Fibroblast of skin of right biceps (primary cell): ENCODE data around the gene RBFOX2.
"Not testable (repeated sequence)": the region's sequence is repeated elsewhere in the genome, so short reads cannot be mapped to it uniquely, and the experiment has no call there.

Source experiments
- DNase-seq: peaks from one replicate; pipeline ENCODE4 v3.0.0-alpha.2; 2013

Gene RBFOX2

DNA sequence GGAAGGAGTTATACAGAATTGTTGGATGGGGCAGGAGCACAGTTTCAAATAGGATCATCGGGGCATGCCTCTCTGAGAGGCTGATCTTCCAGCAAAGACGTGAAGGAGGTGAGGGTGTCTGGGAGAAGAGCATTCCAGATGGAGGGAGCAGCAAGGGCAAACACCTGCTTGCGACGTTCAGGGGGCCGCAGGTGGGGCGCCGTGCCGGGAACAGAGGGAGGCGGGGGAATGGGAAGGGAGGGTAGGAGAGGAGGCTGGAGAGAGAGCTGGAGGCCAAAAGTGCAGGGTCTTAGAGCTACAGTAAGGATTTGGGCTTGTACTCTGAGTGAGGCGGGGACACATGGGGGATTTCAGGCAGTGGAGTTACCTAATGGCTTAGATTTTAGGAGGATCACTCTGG is 297.3 kb downstream of the RBFOX2 start:
- DNase-seq = no peak

DNA sequence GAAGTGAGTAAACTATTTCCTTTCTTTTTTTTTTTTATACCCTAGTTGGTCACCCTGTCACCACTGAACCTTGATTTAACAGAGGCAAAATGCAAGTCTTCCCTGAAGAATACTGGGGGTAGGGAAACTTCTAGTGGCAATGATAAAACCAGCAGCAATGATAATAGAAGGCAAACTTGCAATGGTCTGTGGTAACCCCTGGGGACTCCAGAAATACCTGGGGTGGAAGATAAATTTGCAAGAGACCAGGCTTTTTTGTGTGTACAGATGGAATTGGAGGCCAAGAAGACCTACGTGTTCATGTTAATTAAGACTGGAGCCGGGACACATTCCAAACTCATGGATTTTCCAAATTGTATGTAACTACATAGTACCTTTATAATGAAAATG is 299.3 kb downstream of the RBFOX2 start:
- DNase-seq = no peak

DNA sequence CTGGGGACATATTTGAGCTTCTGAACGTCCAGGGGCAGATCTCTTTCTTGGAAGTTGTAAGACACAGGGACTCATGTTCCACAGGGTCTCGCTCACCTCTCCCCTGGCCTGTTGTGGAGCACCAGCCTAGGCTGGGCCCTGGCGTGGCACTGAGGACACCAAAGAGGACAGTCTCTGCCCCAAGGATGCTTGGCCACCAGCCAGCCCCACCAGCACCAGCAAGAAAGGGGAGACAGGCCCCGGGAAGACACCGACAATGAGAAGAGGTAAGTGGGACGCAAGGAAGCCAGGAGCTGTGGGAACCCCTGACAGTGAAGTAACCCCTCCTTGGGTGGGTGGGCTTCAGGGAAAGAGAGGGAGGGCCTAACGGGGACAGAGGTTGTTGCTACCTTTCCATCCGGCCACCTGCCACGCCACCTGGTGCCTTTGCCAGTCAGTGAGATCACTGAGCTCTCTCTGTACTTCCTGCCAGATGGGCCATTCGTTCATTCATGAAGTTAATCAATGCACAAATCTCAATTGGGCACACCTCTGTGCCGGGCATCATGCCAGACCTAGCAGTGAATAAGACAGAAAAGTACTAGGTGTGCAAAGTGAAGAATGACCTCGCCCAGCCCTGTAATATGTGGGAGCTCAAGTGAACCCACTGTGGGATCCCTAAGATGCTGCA is 299.9 kb downstream of the RBFOX2 start:
- DNase-seq = no peak

GRCh38 chr22:35727436-35727835 is 301.2 kb downstream of the RBFOX2 start:
- DNase-seq = no peak

DNA sequence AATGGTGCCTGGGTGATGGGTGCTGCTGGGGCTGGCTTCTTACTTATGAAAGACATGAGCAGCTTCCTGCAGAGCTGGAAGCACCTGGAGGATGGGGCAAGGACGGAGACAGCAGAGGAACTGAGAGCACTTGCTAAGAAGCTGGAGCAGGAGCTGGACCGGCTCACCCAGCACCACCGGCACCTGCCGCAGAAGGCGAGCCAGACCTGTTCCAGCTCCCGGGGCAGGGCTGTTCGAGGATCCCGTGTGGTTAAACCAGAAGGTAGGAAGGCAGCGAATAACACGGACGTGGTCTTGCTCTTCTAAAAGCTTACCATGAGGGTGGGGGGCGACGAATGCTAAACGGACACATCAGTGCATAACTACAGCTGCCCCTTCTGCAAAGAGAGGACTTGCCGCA is 301.7 kb downstream of the RBFOX2 start:
- no peak for DNase-seq

- no peak for DNase-seq
Observed at GRCh38 chr22:35726398-35726797, 302.2 kb downstream of the RBFOX2 start.

DNA sequence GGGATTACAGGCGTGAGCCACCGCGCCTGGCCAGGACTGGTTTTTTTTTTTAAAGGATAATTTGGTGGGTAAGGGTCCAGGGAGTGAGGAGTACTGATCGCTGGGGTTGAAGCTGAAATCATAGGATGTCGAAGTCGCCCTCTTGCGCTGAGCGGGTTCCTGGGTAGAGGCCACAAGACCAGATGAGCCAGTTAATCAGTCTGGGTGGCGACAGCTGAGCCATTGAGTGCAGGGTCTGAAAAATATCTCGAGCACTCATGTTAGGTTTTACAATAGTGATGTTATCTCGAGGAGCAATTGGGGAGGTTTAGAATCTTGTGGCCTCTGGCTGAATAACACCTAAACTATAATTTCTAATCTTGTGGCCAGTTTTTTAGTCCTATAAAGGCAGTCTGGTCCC is 303.1 kb downstream of the RBFOX2 start:
- DNase-seq = peak; percentile 52

- no peak for DNase-seq
Observed at GRCh38 chr22:35721960-35722359, 306.7 kb downstream of the RBFOX2 start.

- DNase-seq = no peak
Observed at GRCh38 chr22:35719212-35719875, 309.3 kb downstream of the RBFOX2 start.

- DNase-seq = no peak
Observed at GRCh38 chr22:35717572-35717971, 311.1 kb downstream of the RBFOX2 start, which contains the start of gene APOL5. Gene APOL5, plus strand, starts transcription at chr22:35717872. Its CDS starts 0 bp downstream, at chr22:35717872.

GRCh38 chr22:35712672-35713071 is 316.0 kb downstream of the RBFOX2 start:
- DNase-seq = no peak

DNA sequence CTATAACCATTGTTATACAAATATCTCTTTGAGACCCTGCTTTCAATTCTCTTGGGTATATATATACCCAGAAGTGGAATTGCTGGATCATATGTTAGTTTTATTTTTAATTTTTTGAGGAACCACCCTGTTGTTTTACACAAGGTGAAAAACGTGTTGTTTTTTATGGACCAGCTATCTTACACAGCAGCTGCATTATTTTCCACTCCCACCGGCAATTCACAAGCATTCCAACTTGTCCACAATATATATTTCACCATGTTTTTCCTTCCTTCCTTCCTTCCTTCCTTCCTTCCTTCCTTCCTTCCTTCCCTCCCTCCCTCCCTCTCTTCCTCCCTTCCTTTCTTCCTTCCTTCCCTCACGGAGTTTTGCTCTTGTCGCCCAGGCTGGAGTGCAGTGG is 317.3 kb downstream of the RBFOX2 start:
- DNase-seq = no peak

- DNase-seq = no peak
Observed at GRCh38 chr22:35708917-35709316, 319.7 kb downstream of the RBFOX2 start.

GRCh38 chr22:35708453-35708852 is 320.2 kb downstream of the RBFOX2 start:
- peak; percentile 28 for DNase-seq

- peak; percentile 92 for DNase-seq
Observed at GRCh38 chr22:35705141-35705540, 323.5 kb downstream of the RBFOX2 start.

DNA sequence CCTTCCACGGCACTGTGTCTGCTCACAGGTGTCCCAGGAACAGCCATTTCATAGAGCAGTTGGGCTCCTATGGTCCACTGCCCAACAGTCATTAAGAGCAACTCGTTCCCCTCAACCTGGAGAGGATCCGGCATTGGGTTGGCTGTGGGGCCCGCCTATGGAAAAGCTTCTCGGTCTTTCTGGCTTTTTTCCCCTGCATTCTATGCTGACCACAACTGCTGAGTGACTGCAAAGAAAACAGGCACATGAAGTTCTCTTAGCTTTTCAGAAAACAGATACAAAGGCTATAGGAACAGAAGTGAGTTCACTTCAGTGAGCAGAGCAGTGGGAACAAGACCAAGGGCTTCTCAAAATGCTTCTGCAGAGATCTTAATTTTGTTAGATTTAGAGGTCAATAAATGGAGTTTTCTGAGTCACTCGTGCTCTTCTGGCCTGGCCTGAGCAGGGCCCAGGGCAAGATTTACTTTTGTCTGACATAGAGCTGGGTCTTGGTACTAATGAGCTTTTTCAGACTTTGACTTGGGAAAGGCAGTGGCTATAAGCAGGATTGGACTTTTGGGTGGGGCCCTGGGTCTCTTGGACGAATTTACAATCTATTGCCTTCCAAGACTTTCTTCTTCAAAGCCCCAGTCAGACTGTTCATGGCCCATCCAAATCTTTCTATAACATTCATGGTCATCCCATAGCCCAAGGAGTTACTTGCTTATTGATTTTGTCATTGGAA is 324.6 kb downstream of the RBFOX2 start:
- no peak for DNase-seq

DNA sequence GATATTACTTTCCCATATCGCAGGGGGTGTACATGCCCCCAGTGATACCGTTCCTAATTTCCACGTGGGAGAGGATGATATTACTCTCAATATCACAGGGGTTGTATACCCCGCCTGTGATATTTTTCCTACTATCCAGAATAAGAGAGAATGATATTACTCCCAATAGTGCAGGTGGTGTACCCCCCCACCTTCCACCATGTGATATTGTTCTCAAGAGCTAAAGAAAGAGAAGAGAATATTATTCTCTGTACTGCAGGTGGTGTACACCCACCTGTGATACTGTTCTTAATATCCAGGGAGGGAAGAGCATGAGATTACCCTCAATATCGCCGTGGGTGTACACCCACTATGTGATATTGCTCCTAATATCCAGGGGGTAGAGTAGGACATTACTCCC is 328.8 kb downstream of the RBFOX2 start:
- not testable (repeated sequence) for DNase-seq

GRCh38 chr22:35697142-35697541 is 331.5 kb downstream of the RBFOX2 start:
- DNase-seq = no peak

DNA sequence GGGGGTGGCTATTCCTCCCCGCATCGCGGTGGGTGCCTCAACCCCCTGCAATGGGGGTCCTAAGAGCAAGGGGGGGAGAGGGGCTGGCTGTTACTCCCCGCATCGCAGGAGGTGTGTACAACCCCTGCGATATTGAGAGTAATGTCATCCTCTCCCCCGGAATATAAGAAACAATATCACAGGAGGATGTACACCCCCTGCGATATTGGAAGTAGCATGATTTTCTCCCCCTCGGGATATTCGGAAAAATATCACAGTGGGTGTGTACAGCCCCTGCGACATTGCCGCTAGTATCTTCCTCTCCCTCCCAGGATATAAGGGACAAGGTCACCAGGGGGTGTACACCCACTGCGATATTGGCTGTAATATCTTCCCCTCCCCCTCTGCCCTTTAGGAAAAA is 333.4 kb downstream of the RBFOX2 start:
- DNase-seq = no peak

- no peak for DNase-seq
Observed at GRCh38 chr22:35690001-35690400, 338.6 kb downstream of the RBFOX2 start.

- DNase-seq = peak; percentile 25
Observed at GRCh38 chr22:35688913-35689675, 339.5 kb downstream of the RBFOX2 start.
